HK-2 (cell line): ENCODE measurements around the gene ADGRV1.
A peak's percentile ranks its signal among the peaks of the same experiment; 100 is the strongest.

ENCODE experiments used
- DNase-seq: peaks from one replicate; pipeline ENCODE4 v3.0.0-alpha.2; 2018; ENCODE audit not compliant: unreplicated experiment

ADGRV1 gene

GRCh38 chr5:91162534-91163381 is 604.2 kb downstream of the ADGRV1 start:
- DNase-seq, result peak; percentile 53

DNA sequence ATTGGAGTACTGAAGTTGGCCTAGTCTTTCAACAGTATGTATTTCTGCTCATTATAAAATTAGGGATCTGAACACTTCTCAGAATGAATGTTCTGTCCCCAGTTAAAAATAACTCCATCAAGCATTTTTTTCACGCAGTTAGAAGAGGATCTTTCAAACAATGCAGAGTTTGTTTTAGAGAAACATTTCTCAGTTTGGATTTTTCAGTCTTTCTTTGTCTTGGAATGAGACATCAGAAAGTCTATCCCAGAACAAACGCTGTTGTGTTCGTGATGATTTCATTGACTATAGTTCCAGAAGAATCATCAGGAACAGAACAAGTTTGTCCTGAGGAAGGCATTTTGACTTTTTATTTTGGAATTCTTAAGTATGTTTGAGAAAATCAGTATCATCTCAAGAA is 605.8 kb downstream of the ADGRV1 start:
- no peak for DNase-seq

DNA sequence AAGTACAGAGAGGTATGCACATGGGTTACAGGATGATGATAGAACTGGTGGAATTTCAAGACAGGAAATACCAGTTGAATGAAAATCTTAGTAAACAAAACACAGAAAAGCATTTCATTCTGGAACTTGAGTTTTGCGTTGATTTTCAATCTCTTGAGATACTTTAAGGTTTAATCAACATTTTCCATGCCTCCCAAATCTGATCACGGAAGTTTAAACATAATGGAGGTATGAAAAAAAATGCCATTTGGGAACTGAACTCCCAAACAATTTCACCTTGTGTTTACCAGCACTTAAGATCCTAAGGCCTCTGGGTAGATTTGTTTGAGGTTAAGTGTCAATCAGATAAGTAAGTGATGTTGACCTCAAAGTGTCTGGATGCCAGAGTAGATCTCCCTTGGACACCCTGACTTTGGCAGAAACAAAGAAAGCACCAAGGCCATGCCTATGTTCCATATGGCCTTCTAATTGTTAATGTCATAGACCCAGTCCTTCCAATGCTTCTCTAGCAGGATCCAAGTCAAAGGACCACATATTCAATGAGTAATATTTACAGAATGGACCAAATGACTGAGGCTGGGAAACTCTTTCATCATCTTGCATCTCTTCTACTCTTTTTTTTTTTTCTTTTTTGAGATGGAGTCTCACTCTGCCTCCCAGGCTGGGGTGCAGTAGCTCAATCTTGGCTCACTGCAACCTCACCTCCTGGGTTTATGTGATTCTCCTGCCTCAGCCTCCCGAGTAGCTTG is 607.6 kb downstream of the ADGRV1 start:
- DNase-seq, result no peak

GRCh38 chr5:91168859-91169258 is 610.3 kb downstream of the ADGRV1 start:
- DNase-seq, result no peak

- no peak for DNase-seq
These were observed 611.7 kb downstream of the ADGRV1 start for GRCh38 chr5:91170266-91170665.

DNA sequence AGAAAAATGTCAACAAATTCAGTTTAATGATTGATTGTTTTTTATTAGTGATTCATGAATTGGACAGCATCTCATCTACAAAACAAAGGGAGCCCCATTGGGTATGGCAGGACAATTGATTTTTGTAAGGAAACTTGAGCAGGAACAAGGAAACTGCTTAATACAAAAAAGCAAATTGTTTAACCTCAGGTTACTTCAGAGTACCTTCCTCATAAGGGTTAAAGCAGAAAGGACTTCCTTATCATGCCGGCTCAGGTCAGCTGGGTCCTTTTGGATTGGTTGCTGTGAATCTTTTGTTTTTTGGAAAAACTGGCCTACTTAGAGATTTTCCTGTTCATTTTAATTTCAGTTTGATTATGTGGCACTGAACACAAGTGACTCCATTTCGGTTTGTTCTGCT is 612.7 kb downstream of the ADGRV1 start:
- DNase-seq, result no peak

- no peak for DNase-seq
These were observed 615.8 kb downstream of the ADGRV1 start for GRCh38 chr5:91174396-91174795.

GRCh38 chr5:91175708-91176107 is 617.1 kb downstream of the ADGRV1 start:
- no peak for DNase-seq

DNA sequence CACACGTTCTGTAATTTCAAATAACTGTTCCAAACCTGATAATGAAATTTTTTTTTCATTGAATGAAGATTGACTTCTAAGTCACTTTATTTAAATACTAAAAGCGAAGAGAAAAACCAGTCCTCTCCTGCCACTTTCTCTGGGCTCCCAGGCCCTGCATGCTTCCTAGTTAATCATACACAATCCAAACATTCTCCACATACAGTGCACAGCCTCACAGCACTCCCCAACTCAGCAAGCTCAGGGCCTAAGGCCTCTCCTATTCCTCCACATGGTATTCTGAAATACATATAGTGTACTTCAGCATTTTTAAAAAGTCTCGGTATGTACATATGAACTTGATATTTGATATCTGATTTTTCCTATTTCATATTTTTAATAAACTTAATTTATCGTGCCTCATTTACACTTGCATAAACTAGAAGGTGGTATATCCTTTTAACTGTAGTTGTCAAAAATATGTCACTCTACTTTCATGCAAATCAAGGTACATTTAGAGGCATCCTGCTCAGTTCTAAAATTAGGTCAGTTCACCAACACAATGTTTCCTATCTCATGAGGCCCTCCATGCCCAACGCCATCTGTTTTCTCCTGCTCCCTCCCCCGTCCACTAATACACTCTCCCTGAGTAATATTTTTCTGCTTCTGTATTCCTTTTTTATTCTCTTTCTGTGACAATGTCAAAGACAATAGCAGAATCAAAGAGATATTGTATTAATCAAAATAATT is 617.9 kb downstream of the ADGRV1 start:
- DNase-seq, result no peak

DNA sequence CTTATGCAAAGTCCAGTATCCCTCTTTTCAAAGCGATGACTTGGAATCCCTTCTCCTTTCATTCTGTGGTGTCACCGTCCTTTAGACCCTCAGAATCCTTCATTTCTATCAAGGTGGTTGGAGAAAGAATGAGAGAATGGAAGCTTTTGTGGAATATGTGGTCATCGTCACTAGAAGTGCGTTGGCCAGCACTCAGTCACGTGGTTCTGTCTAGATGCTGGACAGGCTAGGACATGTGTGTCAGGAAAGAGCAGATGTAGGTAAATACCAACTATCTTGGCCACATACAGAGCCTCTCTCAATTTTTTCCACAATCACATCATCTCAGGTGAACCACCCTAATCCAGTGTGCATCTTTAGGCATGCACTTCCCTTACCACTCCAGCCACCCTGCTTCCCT is 618.5 kb downstream of the ADGRV1 start:
- DNase-seq, result no peak

DNA sequence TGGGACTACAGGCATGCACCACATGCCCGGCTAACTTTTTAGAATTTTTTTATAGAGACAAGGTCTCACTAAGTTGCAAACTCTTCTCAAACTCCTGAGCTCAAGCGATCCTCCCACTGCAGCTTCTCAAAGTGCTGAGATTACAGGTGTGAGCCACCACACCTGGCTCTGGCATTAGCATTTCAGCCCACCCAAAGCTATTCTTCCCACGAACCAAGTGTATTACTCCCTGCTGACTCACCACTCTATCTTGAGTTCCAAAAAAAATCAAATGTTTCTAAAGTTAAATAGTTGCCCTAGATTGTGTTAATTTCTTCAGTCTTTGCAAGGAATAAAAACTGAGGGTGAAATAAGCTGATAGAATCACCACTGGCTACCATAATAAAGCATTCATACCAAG is 619.0 kb downstream of the ADGRV1 start:
- no peak for DNase-seq

GRCh38 chr5:91178461-91178860 is 619.9 kb downstream of the ADGRV1 start:
- DNase-seq, result no peak

- DNase-seq, result no peak
These were observed 620.4 kb downstream of the ADGRV1 start for GRCh38 chr5:91179018-91179417.

GRCh38 chr5:91180506-91180905 is 621.9 kb downstream of the ADGRV1 start:
- no peak for DNase-seq

DNA sequence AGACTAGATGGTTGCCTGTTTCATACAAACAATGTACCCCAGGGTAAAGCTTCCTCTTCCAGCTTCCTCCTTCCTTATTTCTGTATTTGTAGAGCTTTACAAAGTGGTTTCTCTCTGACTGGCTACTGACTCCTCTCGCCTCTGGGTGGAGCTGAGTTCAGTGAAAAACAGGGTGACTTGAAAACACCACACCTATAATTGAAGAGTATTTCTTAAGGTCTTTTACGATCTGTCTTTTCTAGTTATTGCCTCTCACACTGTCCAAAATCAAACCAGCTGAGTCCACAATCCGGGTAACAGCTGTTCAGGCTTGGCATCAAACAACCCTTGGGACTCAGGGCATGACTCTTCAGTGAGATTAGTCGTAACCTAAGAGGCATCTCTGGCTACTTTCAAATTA is 624.2 kb downstream of the ADGRV1 start:
- DNase-seq, result no peak

DNA sequence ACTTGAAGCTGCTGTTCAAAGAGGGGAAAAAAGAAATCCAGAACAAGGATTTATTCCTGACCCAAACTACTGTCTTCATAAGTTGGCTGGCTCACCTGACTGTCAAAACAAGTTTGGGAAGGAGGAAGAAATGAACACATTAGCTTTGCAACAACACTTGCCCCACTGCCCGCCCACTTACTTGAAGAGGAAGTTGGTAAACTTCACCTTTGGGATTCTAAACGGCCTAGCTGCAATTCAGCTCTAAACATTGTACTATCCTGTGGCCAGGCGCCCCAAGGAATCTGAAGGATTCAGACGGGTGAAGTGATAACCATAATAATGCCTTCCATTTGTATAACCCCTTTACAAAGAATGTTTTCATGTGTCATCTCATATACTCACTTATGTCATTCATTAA is 625.1 kb downstream of the ADGRV1 start:
- DNase-seq, result no peak

GRCh38 chr5:91186101-91186500 is 627.5 kb downstream of the ADGRV1 start:
- DNase-seq, result no peak

- no peak for DNase-seq
These were observed 628.4 kb downstream of the ADGRV1 start for GRCh38 chr5:91187032-91187431.

DNA sequence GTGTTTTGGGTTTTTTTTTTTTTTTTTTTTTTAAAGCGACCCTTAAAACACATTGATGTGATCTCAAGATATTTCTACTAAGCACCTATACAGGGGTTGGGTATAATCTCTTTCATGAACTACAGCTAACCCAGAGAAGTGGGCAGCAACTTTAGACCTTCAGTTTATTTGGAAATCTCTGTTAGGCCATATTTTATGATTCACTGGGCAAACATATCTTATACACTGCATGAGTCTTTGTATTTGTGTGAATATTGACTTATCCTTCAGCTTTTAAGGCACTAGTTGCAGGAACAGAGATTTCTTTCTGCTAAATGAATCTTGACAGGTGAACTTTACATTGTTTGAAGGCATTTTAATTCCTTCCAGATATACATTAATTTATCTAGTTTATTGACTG is 630.2 kb downstream of the ADGRV1 start:
- no peak for DNase-seq

GRCh38 chr5:91189480-91190313 is 631.1 kb downstream of the ADGRV1 start:
- DNase-seq, result peak; percentile 3

DNA sequence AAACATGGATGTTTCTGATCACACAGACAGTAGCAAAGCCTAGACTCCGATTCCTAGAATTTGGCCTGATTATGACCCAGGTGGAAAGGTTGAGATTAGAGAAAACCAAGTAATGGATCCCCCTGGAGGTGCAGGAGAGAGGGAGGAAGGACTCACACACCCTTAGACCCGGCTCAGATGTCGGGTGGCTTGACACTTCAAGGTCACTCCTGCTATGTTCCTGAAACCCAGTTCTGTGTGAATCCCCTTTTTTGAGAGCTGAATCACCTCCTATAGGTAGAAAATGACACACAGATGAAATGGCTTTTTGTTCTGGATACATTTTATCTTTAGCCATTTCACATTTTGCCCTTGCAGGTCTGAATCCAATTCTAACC is 631.7 kb downstream of the ADGRV1 start:
- no peak for DNase-seq
